H1 (cell line): ENCODE data around the gene TBC1D4. TPM values are rescaled to one million over a fixed set of nuclear protein-coding genes. Genes with fewer than 3 reads are reported as not detected.

ENCODE experiments used
- CTCF ChIA-PET: fragments of 300-600 bp; sonication (Branson Sonifier 250); formaldehyde crosslinking; loops from one replicate; lab custom pipeline; 2021; ENCODE audit not compliant: partially characterized antibody; lab: Charles Lee
- POLR2A ChIA-PET: fragments of 300-600 bp; sonication (Branson Sonifier 250); formaldehyde crosslinking; loops from one replicate; lab custom pipeline; 2021; ENCODE audit warnings: inconsistent platforms; ENCODE audit not compliant: partially characterized antibody; lab: Charles Lee
- DNase-seq, 2 experiments: peaks; one replicate each; pipeline versions ENCODE4 v3.0.0 to v3.0.0-alpha.2; 2010 to 2022; ENCODE audit warnings: low spot score in 2 of 2, low read depth in 1 of 2, mixed read lengths in 1 of 2
- FAIRE-seq: peaks from 2 replicates; lab custom pipeline; 2011; peaks lifted over from hg19 to GRCh38; lab: Jason Lieb, UNC
- H2AFZ ChIP-seq: 2 replicates; pipeline ENCODE4 v1.8.1; 2012; ENCODE audit warnings: low read length, inconsistent platforms
- H2AK5ac ChIP-seq: 2 replicates; pipeline ENCODE4 v1.6.1; 2013; ENCODE audit warnings: low read depth, low read length
- H2BK120ac ChIP-seq: replicated peaks from 2 replicates; pipeline ENCODE3; 2013; ENCODE audit warnings: low read depth, low read length, inconsistent platforms
- H2BK12ac ChIP-seq: 2 replicates; pipeline ENCODE4 v1.6.1; 2013; ENCODE audit warnings: low read depth, low read length
- H2BK15ac ChIP-seq: 2 replicates; pipeline ENCODE4 v1.6.1; 2013; ENCODE audit warnings: low read length
- H2BK20ac ChIP-seq: 2 replicates; pipeline ENCODE4 v1.6.1; 2013; ENCODE audit warnings: low read length
- H2BK5ac ChIP-seq: 2 replicates; pipeline ENCODE4 v1.6.1; 2013; ENCODE audit warnings: low read depth, low read length
- H3K14ac ChIP-seq: 2 replicates; pipeline ENCODE4 v1.6.1; 2013; ENCODE audit warnings: inconsistent platforms; ENCODE audit not compliant: insufficient read length
- H3K18ac ChIP-seq: 2 replicates; pipeline ENCODE4 v1.6.1; 2013; ENCODE audit warnings: low read length; ENCODE audit errors: extremely low read depth
- H3K23ac ChIP-seq: 2 replicates; pipeline ENCODE4 v1.6.1; 2013; ENCODE audit warnings: inconsistent platforms; ENCODE audit not compliant: insufficient read length
- H3K23me2 ChIP-seq: 2 replicates; pipeline ENCODE4 v1.6.1; 2013; ENCODE audit warnings: low read depth, low read length
- H3K27ac ChIP-seq: 2 replicates; pipeline ENCODE4 v1.6.1; 2011; ENCODE audit warnings: low read depth, low read length, inconsistent platforms
- H3K27me3 ChIP-seq, 4 experiments: replicated peaks in 1 of 4; 1 replicate in 1 of 4; 2 replicates in 3 of 4; pipeline versions ENCODE4 v1.6.1 to v1.8.1; 2011 to 2013; ENCODE audit warnings: low read length in 3 of 4, mild to moderate bottlenecking in 3 of 4, inconsistent platforms in 2 of 4, mixed read lengths in 2 of 4, moderate library complexity in 1 of 4; ENCODE audit not compliant: control insufficient read depth in 3 of 4, insufficient read depth in 3 of 4; ENCODE audit errors: extremely low read depth in 1 of 4
- H3K36me3 ChIP-seq, 4 experiments: 2 replicates each; pipeline versions ENCODE4 v1.6.1 to v1.8.1; 2011 to 2013; ENCODE audit warnings: mild to moderate bottlenecking in 4 of 4, low read length in 3 of 4, moderate library complexity in 2 of 4, control low read depth in 1 of 4, inconsistent platforms in 1 of 4; ENCODE audit not compliant: insufficient read depth in 4 of 4, control insufficient read depth in 2 of 4
- H3K4ac ChIP-seq: replicated peaks from 2 replicates; pipeline ENCODE3; 2013; ENCODE audit warnings: low read length, low read depth, mixed read lengths, inconsistent platforms; ENCODE audit not compliant: insufficient read length
- H3K4me1 ChIP-seq, 4 experiments: replicated peaks in 1 of 4; 1 replicate in 1 of 4; 2 replicates in 3 of 4; pipeline versions ENCODE4 v1.6.1 to v1.8.1; 2011 to 2013; ENCODE audit warnings: low read length in 3 of 4, inconsistent platforms in 2 of 4, mixed read lengths in 1 of 4; ENCODE audit not compliant: insufficient read depth in 4 of 4, control insufficient read depth in 3 of 4
- H3K4me2 ChIP-seq, 2 experiments: 2 replicates each; pipeline versions ENCODE4 v1.6.1 to v1.8.1; 2011 to 2013; ENCODE audit warnings: low read depth in 2 of 2, low read length in 2 of 2, control low read depth in 1 of 2, inconsistent platforms in 1 of 2, mild to moderate bottlenecking in 1 of 2; ENCODE audit not compliant: insufficient read depth in 1 of 2
- H3K4me3 ChIP-seq, 4 experiments: fragments of 200-600, 300-600 bp in 1 of 4; sonication (generic), shearing (Covaris generic), sonication (Bioruptor Twin) in 1 of 4; 2 replicates each; pipeline versions ENCODE4 v1.5.1 to v1.8.1; 2011 to 2016; ENCODE audit warnings: low read length in 4 of 4, low read depth in 3 of 4, control low read depth in 2 of 4, inconsistent platforms in 2 of 4, mild to moderate bottlenecking in 2 of 4, mixed read lengths in 1 of 4, moderate library complexity in 1 of 4; ENCODE audit not compliant: insufficient read depth in 2 of 4; ENCODE audit errors: extremely low read depth in 1 of 4
- H3K56ac ChIP-seq: replicated peaks from 2 replicates; pipeline ENCODE3; 2013; ENCODE audit warnings: low read depth, mild to moderate bottlenecking, mixed read lengths, low read length, inconsistent platforms; ENCODE audit not compliant: insufficient read length
- H3K79me1 ChIP-seq: 2 replicates; pipeline ENCODE4 v1.6.1; 2013; ENCODE audit warnings: low read depth, low read length, control low read depth
- H3K79me2 ChIP-seq, 2 experiments: 2 replicates each; pipeline versions ENCODE4 v1.6.1 to v1.8.1; 2012 to 2013; ENCODE audit warnings: low read length in 2 of 2, mild to moderate bottlenecking in 2 of 2, inconsistent platforms in 1 of 2; ENCODE audit not compliant: insufficient read depth in 2 of 2, control insufficient read depth in 1 of 2
- H3K9ac ChIP-seq, 4 experiments: replicated peaks in 1 of 4; 1 replicate in 1 of 4; 2 replicates in 3 of 4; pipeline versions ENCODE4 v1.6.1 to v1.8.1; 2011 to 2013; ENCODE audit warnings: low read depth in 3 of 4, low read length in 3 of 4, control low read depth in 2 of 4, mild to moderate bottlenecking in 2 of 4, moderate library complexity in 2 of 4, inconsistent platforms in 1 of 4; ENCODE audit errors: extremely low read depth in 1 of 4
- H3K9me3 ChIP-seq, 2 experiments: 2 replicates each; pipeline versions ENCODE4 v1.6.1 to v1.8.1; 2012 to 2013; ENCODE audit warnings: mild to moderate bottlenecking in 2 of 2, moderate library complexity in 2 of 2, control low read depth in 1 of 2, inconsistent platforms in 1 of 2, low read depth in 1 of 2, low read length in 1 of 2, mixed read lengths in 1 of 2; ENCODE audit not compliant: insufficient read depth in 2 of 2
- H4K20me1 ChIP-seq, 2 experiments: replicated peaks in 1 of 2; 2 replicates each; pipeline versions ENCODE3 to v1.8.1; 2011 to 2013; ENCODE audit warnings: inconsistent platforms in 2 of 2, low read length in 2 of 2, mild to moderate bottlenecking in 1 of 2; ENCODE audit not compliant: insufficient read depth in 2 of 2, control insufficient read depth in 1 of 2
- H4K5ac ChIP-seq: 2 replicates; pipeline ENCODE4 v1.6.1; 2013; ENCODE audit warnings: low read length, low read depth, mixed read lengths, inconsistent platforms; ENCODE audit not compliant: insufficient read length
- H4K8ac ChIP-seq: 2 replicates; pipeline ENCODE4 v1.8.0; 2013; ENCODE audit warnings: mild to moderate bottlenecking, moderate library complexity, low read length, inconsistent platforms; ENCODE audit not compliant: insufficient read depth; ENCODE audit errors: extremely low read depth
- H4K91ac ChIP-seq: replicated peaks from 2 replicates; pipeline ENCODE3; 2013; ENCODE audit warnings: low read length, mixed read lengths, inconsistent platforms; ENCODE audit not compliant: insufficient read length
- CBX5 ChIP-seq: fragments of 300-800, 300-1000 bp; sonication (generic); IDR thresholded peaks from 2 replicates; pipeline ENCODE4 v1.7.1; 2016; ENCODE audit warnings: antibody characterized with exemption, low read length, low read depth
- WGBS, 2 experiments: shearing (Covaris generic) in 1 of 2; methylation state at CpG; one replicate each; pipeline versions ENCODE4 v1.1.6 to v1.1.7; 2013 to 2015; ENCODE audit warnings: low lambda C conversion rate in 2 of 2, mixed read lengths in 2 of 2, inconsistent platforms in 1 of 2, low coverage in 1 of 2, missing lambda C conversion rate in 1 of 2; ENCODE audit not compliant: insufficient replicate concordance in 2 of 2, insufficient coverage in 1 of 2, insufficient read length in 1 of 2; ENCODE audit errors: extremely low coverage in 1 of 2, missing lambda C conversion rate in 1 of 2; 5-methylcytosine and 5-hydroxymethylcytosine counted together
- polyA plus RNA-seq, 7 experiments: library from polyadenylated mRNA; depleted of rRNA in 3 of 7; stranded (reverse) in 5 of 7; unstranded in 2 of 7; fragments of >200 nt in 5 of 7; fragments of 200-250 nt in 2 of 7; gene quantifications; 1 replicate in 5 of 7; 2 replicates in 1 of 7; 4 replicates in 1 of 7; pipeline versions ENCODE4 v1.2.1 to v1.2.3, GENCODE V29; 2011 to 2013; ENCODE audit warnings: missing spikeins in 2 of 7, mixed read lengths in 2 of 7
- total RNA-seq: library from RNA; stranded (reverse); fragmentation: NEBNext Ultra II Directional; extraction: Animal tissue kit (Norgen Biotek cat#: 25700); gene quantifications from 2 replicates; pipeline ENCODE4 v1.2.1, GENCODE V29; 2021

Gene TBC1D4
- total and polyA plus RNA-seq, 2 of the 8 experiments (the other 6 are each of a cell fraction or from before 2014, with no cell fraction given), result 16.7 to 39.0 TPM

- no peaks in the 10 kb centered on the region for H3K9me3 ChIP-seq
- H4K8ac ChIP-seq, result no peak overlapping the region
- no peak overlapping the region for H3K4me2 ChIP-seq
- no peak for DNase-seq
- H4K91ac ChIP-seq, result no peak overlapping the region
- H3K79me2 ChIP-seq, result peaks cover 0 to 15% of the 10 kb centered on the region in 2 experiments; a peak in 2 of 4 replicates
- CTCF ChIA-PET, result interaction anchor here (1.1 to 2.0 kb wide), 6 partner anchors 11 to 113 kb away, joined by 3 to 9 read pairs (median 4); no protein-coding TSS in a partner anchor
- H4K20me1 ChIP-seq, result peaks cover 2 to 8% of the 10 kb centered on the region in 2 experiments
- peak overlapping the region; percentile 47; the same call in 1 of the 2 replicates for H2BK15ac ChIP-seq
- peaks cover 0 to 6% (median 2%) of the 10 kb centered on the region in 4 experiments; a peak in 3 of 7 replicates for H3K4me1 ChIP-seq
- H3K23me2 ChIP-seq, result no peaks in the 10 kb centered on the region; the same call in 1 of the 2 replicates
- no peak overlapping the region for H3K4me3 ChIP-seq
- no peak overlapping the region for H3K56ac ChIP-seq
- POLR2A ChIA-PET, result no interaction called here
- H2AK5ac ChIP-seq, result no peak overlapping the region
- 90% methylated on average over 6 of the region's 6 CpGs; no CpG with 5 or more reads in 1 of the 2 experiments for WGBS, 2 experiments
- H3K23ac ChIP-seq, result no peak overlapping the region
- H2AFZ ChIP-seq, result no peak overlapping the region
- no peak overlapping the region for H2BK20ac ChIP-seq
- H3K27ac ChIP-seq, result no peak overlapping the region
- no peak overlapping the region for H3K4ac ChIP-seq
- no peak overlapping the region for H2BK120ac ChIP-seq
- no peaks in the 10 kb centered on the region for H3K36me3 ChIP-seq
- no peak overlapping the region for H3K9ac ChIP-seq
- H3K27me3 ChIP-seq, result no peaks in the 10 kb centered on the region
- H2BK12ac ChIP-seq, result no peak overlapping the region
- H3K18ac ChIP-seq, result no peak overlapping the region
- no peak for FAIRE-seq
- no peak overlapping the region for H2BK5ac ChIP-seq
- no peak overlapping the region for H4K5ac ChIP-seq
- H3K14ac ChIP-seq, result no peak overlapping the region
- peaks cover 5% of the 10 kb centered on the region; the same call in 1 of the 2 replicates for H3K79me1 ChIP-seq
- TF ChIP-seq CBX5, result no peak
Measured at GRCh38 chr13:75417012-75417384, 65.0 kb downstream of the TBC1D4 start.
